ENCODE results near the gene TCP11L2. TPM values are rescaled to one million over a fixed set of nuclear protein-coding genes. Genes with fewer than 3 reads are reported as not detected.

TCP11L2 gene
- polyA plus RNA-seq, 1 donor from 2014 or later, result 16.6 TPM

DNA sequence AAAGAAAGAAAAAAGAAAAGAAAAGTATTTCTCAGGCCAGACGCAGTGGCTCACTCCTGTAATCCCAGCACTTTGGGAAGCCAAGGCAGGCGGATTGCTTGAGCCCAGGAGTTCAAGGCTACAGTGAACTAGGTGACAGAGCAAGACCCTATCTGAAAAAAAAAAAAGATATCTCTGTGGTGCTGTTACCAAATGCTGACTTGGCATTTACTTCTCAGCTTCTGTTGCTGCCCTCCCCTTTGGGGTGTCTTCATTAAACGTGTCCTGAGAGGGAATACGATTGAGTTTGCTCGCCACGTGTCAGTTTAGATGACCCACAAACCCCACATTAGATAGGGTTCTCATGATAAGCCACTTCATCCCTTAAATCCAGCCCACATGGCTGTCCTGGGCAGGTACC is 50.6 kb downstream of the TCP11L2 start:
- Histone ChIP-seq H3K27me3 (ENCODE audit: insufficient read depth, low read depth, low read length) (no peaks in the 10 kb centered on the region), H4K20me1 (ENCODE audit: insufficient read depth) (no peaks in the 10 kb centered on the region), H3K9me2 (ENCODE audit: insufficient read depth, low read length) (no peaks in the 10 kb centered on the region), H3K27ac (ENCODE audit: low read length) (no peak overlapping the region), H3K9me3 (ENCODE audit: low read length) (no peaks in the 10 kb centered on the region), H3K4me2 (ENCODE audit: low read length) (no peak overlapping the region), H2AFZ (ENCODE audit: low read depth, low read length) (no peak overlapping the region), H3K79me2 (replicated peaks; ENCODE audit: insufficient read depth, low read length) (no peaks in the 10 kb centered on the region), H3K9ac (ENCODE audit: low read length) (no peak overlapping the region), H3K36me3 (ENCODE audit: insufficient read depth, low read length) (no peaks in the 10 kb centered on the region), H3K4me3 (ENCODE audit: low read length) (no peak overlapping the region), H3F3A (ENCODE audit: insufficient read depth, low read length, poor library complexity, severe bottlenecking) (no peaks in the 10 kb centered on the region)
- TF ChIP-seq SMC3 (conservative IDR thresholded peaks at IDR 0.05; ENCODE audit: poor library complexity) (no peak), EZH2 (IDR thresholded peaks at IDR 0.05; ENCODE audit: borderline replicate concordance, insufficient read depth, low read length, poor library complexity, severe bottlenecking) (no peak), REST (IDR thresholded peaks at IDR 0.05; ENCODE audit: borderline replicate concordance) (no peak), TAF1 (IDR thresholded peaks at IDR 0.05; ENCODE audit: low read depth) (no peak), EP300 (conservative IDR thresholded peaks at IDR 0.05; ENCODE audit: poor library complexity, severe bottlenecking) (no peak), POLR2AphosphoS5 (IDR thresholded peaks at IDR 0.05) (no peak), MXI1 (conservative IDR thresholded peaks at IDR 0.05; ENCODE audit: poor library complexity, severe bottlenecking) (no peak), CTCF (IDR thresholded peaks at IDR 0.05; ENCODE audit: poor library complexity, severe bottlenecking) (no peak), RAD21 (conservative IDR thresholded peaks at IDR 0.05) (no peak)

- Histone ChIP-seq H3K4me3 (ENCODE audit: low read length) (peak within 1 kb of the TSS; percentile 76), H3K79me2 (replicated peaks; ENCODE audit: insufficient read depth, low read length) (no peaks in the 10 kb centered on the region), H3K36me3 (ENCODE audit: insufficient read depth, low read length) (no peaks in the 10 kb centered on the region), H3K9ac (ENCODE audit: low read length) (peak within 1 kb of the TSS; percentile 96), H3F3A (ENCODE audit: insufficient read depth, low read length, poor library complexity, severe bottlenecking) (no peaks in the 10 kb centered on the region), H3K27ac (ENCODE audit: low read length) (peak within 1 kb of the TSS; percentile 93), H4K20me1 (ENCODE audit: insufficient read depth) (no peaks in the 10 kb centered on the region), H3K27me3 (ENCODE audit: insufficient read depth, low read depth, low read length) (no peaks in the 10 kb centered on the region), H2AFZ (ENCODE audit: low read depth, low read length) (peak within 1 kb of the TSS; percentile 75), H3K9me3 (ENCODE audit: low read length) (no peaks in the 10 kb centered on the region), H3K9me2 (ENCODE audit: insufficient read depth, low read length) (no peaks in the 10 kb centered on the region), H3K4me2 (ENCODE audit: low read length) (peak within 1 kb of the TSS; percentile 79)
- TF ChIP-seq TAF1 (IDR thresholded peaks at IDR 0.05; ENCODE audit: low read depth) (peak; percentile 97), REST (IDR thresholded peaks at IDR 0.05; ENCODE audit: borderline replicate concordance) (peak; percentile 87), POLR2AphosphoS5 (IDR thresholded peaks at IDR 0.05) (peak; percentile 91), EP300 (conservative IDR thresholded peaks at IDR 0.05; ENCODE audit: poor library complexity, severe bottlenecking) (peak; percentile 73), CTCF (IDR thresholded peaks at IDR 0.05; ENCODE audit: poor library complexity, severe bottlenecking) (peak; percentile 97), MXI1 (conservative IDR thresholded peaks at IDR 0.05; ENCODE audit: poor library complexity, severe bottlenecking) (peak; percentile 97), RAD21 (conservative IDR thresholded peaks at IDR 0.05) (peak; percentile 79), SMC3 (conservative IDR thresholded peaks at IDR 0.05; ENCODE audit: poor library complexity) (peak; percentile 93), EZH2 (IDR thresholded peaks at IDR 0.05; ENCODE audit: borderline replicate concordance, insufficient read depth, low read length, poor library complexity, severe bottlenecking) (no peak)
Observed at GRCh38 chr12:106357549-106358395, 55.2 kb downstream of the TCP11L2 start, which contains the start of gene POLR3B. Gene POLR3B, plus strand, starts transcription at chr12:106357748. Its CDS starts 132 bp downstream, at chr12:106357880.

Measured in neural cell (in vitro differentiated cells).